CD14-positive monocyte (primary cell): ENCODE measurements around the gene BNC2. TPM values are rescaled to one million over a fixed set of nuclear protein-coding genes. Genes with fewer than 3 reads are reported as not detected.

Source experiments
- DNase-seq, 3 donors: peaks; one replicate each; pipeline ENCODE4 v3.0.0-alpha.2; 2011 to 2022
- H2AFZ ChIP-seq: 2 replicates; pipeline ENCODE4 v1.6.0; 2012; ENCODE audit warnings: mild to moderate bottlenecking, low read depth, low read length, inconsistent platforms; ENCODE audit not compliant: insufficient read depth, poor library complexity, severe bottlenecking
- H3K27ac ChIP-seq, 2 donors: 1 replicate in 1 of 2; 2 replicates in 1 of 2; pipeline ENCODE4 v1.5.1; 2012 to 2013; ENCODE audit warnings: low read length in 2 of 2, control low read depth in 1 of 2, inconsistent platforms in 1 of 2, low read depth in 1 of 2, mild to moderate bottlenecking in 1 of 2
- H3K27me3 ChIP-seq, 2 donors: one replicate each; pipeline versions ENCODE4 v1.6.0 to v1.6.1; 2011 to 2013; ENCODE audit warnings: low read length in 2 of 2; ENCODE audit not compliant: control insufficient read depth in 2 of 2, insufficient read depth in 2 of 2
- H3K36me3 ChIP-seq, 2 donors: replicated peaks in 1 of 2; 1 replicate in 1 of 2; 2 replicates in 1 of 2; pipeline versions ENCODE4 v1.5.1 to v1.6.1; 2012 to 2013; ENCODE audit warnings: low read length in 2 of 2, control low read depth in 1 of 2, inconsistent platforms in 1 of 2, mild to moderate bottlenecking in 1 of 2; ENCODE audit not compliant: insufficient read depth in 2 of 2, control insufficient read depth in 1 of 2
- H3K4me1 ChIP-seq, 2 donors: 1 replicate in 1 of 2; 2 replicates in 1 of 2; pipeline versions ENCODE4 v1.5.1 to v1.6.1; 2012 to 2013; ENCODE audit warnings: low read length in 2 of 2, control low read depth in 1 of 2, inconsistent platforms in 1 of 2, mild to moderate bottlenecking in 1 of 2, moderate library complexity in 1 of 2; ENCODE audit not compliant: insufficient read depth in 2 of 2, control insufficient read depth in 1 of 2
- H3K4me2 ChIP-seq: replicated peaks from 2 replicates; pipeline ENCODE3; 2012; ENCODE audit warnings: low read length, moderate library complexity, mild to moderate bottlenecking; ENCODE audit not compliant: poor library complexity, severe bottlenecking; ENCODE audit errors: extremely low read depth
- H3K4me3 ChIP-seq, 3 experiments: fragments of 200-600 bp in 1 of 3; sonication (generic) in 1 of 3; replicated peaks in 1 of 3; 1 replicate in 2 of 3; 2 replicates in 1 of 3; pipeline ENCODE4 v1.5.1; 2011 to 2013; ENCODE audit warnings: low read length in 3 of 3, mild to moderate bottlenecking in 3 of 3, control low read depth in 2 of 3, low read depth in 2 of 3, inconsistent platforms in 1 of 3, moderate library complexity in 1 of 3
- H3K79me2 ChIP-seq: 2 replicates; pipeline ENCODE4 v1.6.0; 2012; ENCODE audit warnings: mild to moderate bottlenecking, control low read depth, inconsistent platforms, low read length, moderate library complexity; ENCODE audit not compliant: insufficient read depth
- H3K9ac ChIP-seq: 2 replicates; pipeline ENCODE4 v1.6.0; 2017; ENCODE audit warnings: low read length, mild to moderate bottlenecking; ENCODE audit not compliant: insufficient read depth, poor library complexity, severe bottlenecking
- H3K9me3 ChIP-seq, 2 donors: replicated peaks in 1 of 2; 1 replicate in 1 of 2; 2 replicates in 1 of 2; pipeline versions ENCODE4 v1.5.1 to v1.6.1; 2012 to 2013; ENCODE audit warnings: low read length in 2 of 2, control low read depth in 1 of 2; ENCODE audit not compliant: control insufficient read depth in 1 of 2, insufficient read depth in 1 of 2
- H4K20me1 ChIP-seq: 2 replicates; pipeline ENCODE4 v1.6.0; 2012; ENCODE audit warnings: mild to moderate bottlenecking, low read length, control low read depth, moderate library complexity; ENCODE audit not compliant: insufficient read depth
- H3K27ac Mint-ChIP-seq, 7 donors: one replicate each; pipeline ENCODE4 v1.8.0; 2020; ENCODE audit warnings: mild to moderate bottlenecking in 7 of 7, mixed read lengths in 7 of 7, moderate library complexity in 6 of 7, inconsistent platforms in 2 of 7
- H3K27me3 Mint-ChIP-seq, 3 donors: one replicate each; pipeline ENCODE4 v1.8.0; 2021 to 2022; ENCODE audit warnings: low read depth in 3 of 3, mild to moderate bottlenecking in 3 of 3, mixed read lengths in 3 of 3, moderate library complexity in 3 of 3, inconsistent platforms in 1 of 3
- H3K36me3 Mint-ChIP-seq, 2 donors: one replicate each; pipeline ENCODE4 v1.8.0; 2020; ENCODE audit warnings: mixed read lengths in 2 of 2, inconsistent platforms in 1 of 2, mild to moderate bottlenecking in 1 of 2
- H3K4me1 Mint-ChIP-seq: one replicate; pipeline ENCODE4 v1.8.0; 2020; ENCODE audit warnings: mild to moderate bottlenecking, mixed read lengths
- H3K4me3 Mint-ChIP-seq, 2 donors: one replicate each; pipeline ENCODE4 v1.8.0; 2020; ENCODE audit warnings: mild to moderate bottlenecking in 2 of 2, mixed read lengths in 2 of 2, moderate library complexity in 1 of 2
- H3K9me3 Mint-ChIP-seq, 7 donors: one replicate each; pipeline ENCODE4 v1.8.0; 2020 to 2022; ENCODE audit warnings: mixed read lengths in 7 of 7, mild to moderate bottlenecking in 6 of 7, moderate library complexity in 6 of 7, inconsistent platforms in 2 of 7
- CTCF ChIP-seq: fragments of 200-600 bp; IDR thresholded peaks from one replicate; pipeline ENCODE4 v1.8.0; 2022; ENCODE audit warnings: antibody characterized with exemption, mild to moderate bottlenecking
- WGBS: methylation state at CpG from one replicate; pipeline ENCODE4 v1.1.5; 2013; ENCODE audit warnings: missing lambda C conversion rate; ENCODE audit not compliant: insufficient coverage; 5-methylcytosine and 5-hydroxymethylcytosine counted together
- intact Hi-C, 2 donors: fragments of 100-400 bp; cut with micrococcal nuclease; formaldehyde crosslinking; loops; one replicate each; pipeline versions ENCODE4 v1.15.0 to v1.15.1; 2023
- polyA plus RNA-seq, 3 donors: library from polyadenylated mRNA; depleted of rRNA in 1 of 3; unstranded in 2 of 3; stranded (reverse) in 1 of 3; fragments of 300-500 nt in 2 of 3; fragments of >200 nt in 1 of 3; fragmentation: Illumina TruSeq in 2 of 3; gene quantifications; 1 replicate in 2 of 3; 2 replicates in 1 of 3; pipeline ENCODE4 v1.2.3, GENCODE V29; 2012 to 2021

The BNC2 gene
- polyA plus RNA-seq, 3 donors: 0.01 TPM; not detected in 2

GRCh38 chr9:16619914-16620520 is 250.5 kb downstream of the BNC2 start:
- Mint-ChIP-seq H3K4me1 (no peaks in the 10 kb centered on the region), H3K27ac (no peak overlapping the region), H3K4me3 (no peak overlapping the region), H3K36me3 (no peaks in the 10 kb centered on the region), H3K27me3 (no peaks in the 10 kb centered on the region), H3K9me3 (peaks cover 0 to 6% (median 0%) of the 10 kb centered on the region in 7 donors)
- no peak for DNase-seq
- Histone ChIP-seq H3K4me2 (no peak overlapping the region), H2AFZ (no peak overlapping the region), H3K79me2 (no peaks in the 10 kb centered on the region), H4K20me1 (no peaks in the 10 kb centered on the region), H3K9me3 (no peaks in the 10 kb centered on the region), H3K4me1 (no peaks in the 10 kb centered on the region), H3K36me3 (no peaks in the 10 kb centered on the region), H3K27me3 (no peaks in the 10 kb centered on the region), H3K4me3 (no peak overlapping the region), H3K27ac (no peak overlapping the region), H3K9ac (no peak overlapping the region)
- intact Hi-C loops: no loop called here
- WGBS: 93% methylated on average over 5 of the region's 7 CpGs
- no peak for TF ChIP-seq CTCF

DNA sequence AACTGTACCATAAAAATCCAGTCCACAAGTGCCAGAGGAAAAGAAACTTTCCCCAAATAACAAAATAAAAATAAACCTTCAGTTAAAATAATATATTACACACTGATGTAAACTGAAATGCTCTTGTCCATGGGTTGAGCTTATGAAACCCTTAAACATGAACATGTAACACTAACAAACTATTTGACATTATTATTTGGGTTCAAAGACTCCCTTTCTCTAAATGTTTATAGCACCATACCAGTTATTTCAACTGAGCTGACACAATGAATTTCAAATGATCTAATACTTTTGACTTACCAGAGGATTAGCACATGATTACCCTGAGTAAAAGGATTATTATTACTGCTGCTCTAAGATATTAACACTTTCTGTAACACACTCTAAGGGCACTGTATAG is 251.1 kb downstream of the BNC2 start:
- H3K4me3 ChIP-seq: no peak overlapping the region
- Mint-ChIP-seq H3K4me1 (no peaks in the 10 kb centered on the region), H3K9me3 (peaks cover 0 to 6% (median 0%) of the 10 kb centered on the region in 7 donors), H3K27ac (no peak overlapping the region), H3K4me3 (no peak overlapping the region), H3K36me3 (no peaks in the 10 kb centered on the region), H3K27me3 (no peaks in the 10 kb centered on the region)
- no peaks in the 10 kb centered on the region for H3K4me1 ChIP-seq
- no peaks in the 10 kb centered on the region for H3K79me2 ChIP-seq
- no peak overlapping the region for H3K27ac ChIP-seq
- no peak overlapping the region for H2AFZ ChIP-seq
- H3K9ac ChIP-seq: no peak overlapping the region
- no peaks in the 10 kb centered on the region for H3K27me3 ChIP-seq
- H3K9me3 ChIP-seq: no peaks in the 10 kb centered on the region
- intact Hi-C loops: no loop called here
- DNase-seq: no peak
- H3K36me3 ChIP-seq: no peaks in the 10 kb centered on the region
- no peaks in the 10 kb centered on the region for H4K20me1 ChIP-seq
- no peak for TF ChIP-seq CTCF
- H3K4me2 ChIP-seq: no peak overlapping the region
